AG04450 (cell line): ENCODE results near the gene NBPF4. TPM values are rescaled to one million over a fixed set of nuclear protein-coding genes. Genes with fewer than 3 reads are reported as not detected.

Experiments used
- CTCF ChIA-PET: fragments of 300-600, 350-600 bp; formaldehyde crosslinking; extraction: SDS; loops from one replicate; lab custom pipeline; 2022; ENCODE audit warnings: antibody characterized with exemption, inconsistent platforms; lab: Charles Lee
- POLR2A ChIA-PET: fragments of 350-600 bp; formaldehyde crosslinking; extraction: SDS; loops from one replicate; lab custom pipeline; 2021; ENCODE audit warnings: antibody characterized with exemption, inconsistent platforms; lab: Yijun Ruan, JAX
- DNase-seq: peaks from one replicate; pipeline ENCODE4 v3.0.0-alpha.2; 2011; ENCODE audit warnings: low read depth, low spot score
- H3K27ac ChIP-seq: one replicate; pipeline ENCODE4 v1.5.1; 2012; ENCODE audit warnings: low read depth, low read length, control low read depth
- H3K27me3 ChIP-seq: one replicate; pipeline ENCODE4 v1.6.0; 2012; ENCODE audit warnings: low read length; ENCODE audit not compliant: control insufficient read depth, insufficient read depth
- H3K4me3 ChIP-seq: 2 replicates; pipeline ENCODE4 v1.5.1; 2011; ENCODE audit warnings: mild to moderate bottlenecking, low read depth, low read length, control low read depth
- H3K9me3 ChIP-seq: 2 replicates; pipeline ENCODE4 v1.5.1; 2012; ENCODE audit warnings: low read length; ENCODE audit not compliant: control insufficient read depth, insufficient read depth
- polyA plus RNA-seq: library from polyadenylated mRNA; depleted of rRNA; stranded (reverse); fragments of >200 nt; gene quantifications from 2 replicates; pipeline ENCODE4 v1.2.3, GENCODE V29; 2011; rRNA removed
- TF ChIP-seq, protein P1 (sequence below): IDR thresholded peaks from 2 replicates; pipeline ENCODE4 v1.5.1; 2011; ENCODE audit warnings: low read depth, low read length, control low read depth, inconsistent platforms

NBPF4 gene
- polyA plus RNA-seq, 1 experiment = not detected

DNA sequence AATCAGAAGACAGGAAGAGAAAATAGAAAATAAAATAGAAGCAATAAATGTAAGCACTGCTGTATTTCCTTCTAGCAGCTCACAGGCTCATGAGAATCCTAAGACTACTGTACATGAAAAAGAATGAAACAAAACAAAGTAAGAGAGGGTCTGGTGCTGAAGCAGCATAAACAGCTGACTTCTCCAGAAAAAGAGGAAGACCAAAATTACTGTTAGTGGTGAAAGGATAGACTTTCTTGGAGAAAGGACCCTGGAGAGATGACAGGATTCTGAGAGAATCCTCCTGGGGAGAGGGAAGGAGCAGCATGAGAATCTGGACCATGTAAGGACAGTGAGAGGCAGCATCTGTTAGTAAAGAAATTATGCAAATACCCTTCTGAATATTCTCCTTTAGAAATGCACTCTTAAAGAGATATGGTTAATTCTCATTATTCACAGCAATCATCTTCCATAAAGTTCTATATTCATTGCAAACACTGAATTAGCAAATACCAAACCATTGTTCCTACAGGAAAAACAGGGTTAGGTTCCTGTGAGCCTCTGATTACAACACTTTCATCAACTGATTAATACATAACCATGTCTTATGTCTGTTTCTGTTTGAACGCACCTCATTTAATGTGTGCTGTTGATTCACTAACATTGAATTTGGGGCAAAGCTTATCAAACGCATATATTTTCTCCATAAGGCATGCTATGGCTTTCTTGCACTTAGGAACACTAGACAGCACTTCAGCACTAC lies 60.7 kb downstream of the NBPF4 start:
- TF ChIP-seq, protein P1, sequence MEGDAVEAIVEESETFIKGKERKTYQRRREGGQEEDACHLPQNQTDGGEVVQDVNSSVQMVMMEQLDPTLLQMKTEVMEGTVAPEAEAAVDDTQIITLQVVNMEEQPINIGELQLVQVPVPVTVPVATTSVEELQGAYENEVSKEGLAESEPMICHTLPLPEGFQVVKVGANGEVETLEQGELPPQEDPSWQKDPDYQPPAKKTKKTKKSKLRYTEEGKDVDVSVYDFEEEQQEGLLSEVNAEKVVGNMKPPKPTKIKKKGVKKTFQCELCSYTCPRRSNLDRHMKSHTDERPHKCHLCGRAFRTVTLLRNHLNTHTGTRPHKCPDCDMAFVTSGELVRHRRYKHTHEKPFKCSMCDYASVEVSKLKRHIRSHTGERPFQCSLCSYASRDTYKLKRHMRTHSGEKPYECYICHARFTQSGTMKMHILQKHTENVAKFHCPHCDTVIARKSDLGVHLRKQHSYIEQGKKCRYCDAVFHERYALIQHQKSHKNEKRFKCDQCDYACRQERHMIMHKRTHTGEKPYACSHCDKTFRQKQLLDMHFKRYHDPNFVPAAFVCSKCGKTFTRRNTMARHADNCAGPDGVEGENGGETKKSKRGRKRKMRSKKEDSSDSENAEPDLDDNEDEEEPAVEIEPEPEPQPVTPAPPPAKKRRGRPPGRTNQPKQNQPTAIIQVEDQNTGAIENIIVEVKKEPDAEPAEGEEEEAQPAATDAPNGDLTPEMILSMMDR = no peak
- POLR2A ChIA-PET = no interaction called here
- CTCF ChIA-PET = no interaction called here
- no peak overlapping the region for H3K27ac ChIP-seq
- no peaks in the 10 kb centered on the region for H3K9me3 ChIP-seq
- H3K27me3 ChIP-seq = no peaks in the 10 kb centered on the region
- no peak for DNase-seq
- no peak overlapping the region for H3K4me3 ChIP-seq

GRCh38 chr1:108179018-108179417 lies 64.9 kb downstream of the NBPF4 start:
- ChIA-PET CTCF (no interaction called here), POLR2A (no interaction called here)
- TF ChIP-seq, protein P1 = no peak
- Histone ChIP-seq H3K4me3 (no peak overlapping the region), H3K9me3 (peaks cover 11% of the 10 kb centered on the region), H3K27ac (no peak overlapping the region), H3K27me3 (no peaks in the 10 kb centered on the region)
- DNase-seq = no peak

Other genes starting within 250 kb of the NBPF4 start
- gene SLC25A24, start 43.7 kb downstream of the NBPF4 start, polyA plus RNA-seq = 35.7 and 50.5 TPM in 2 replicates
- not detected in 2 replicates for gene NBPF6, start 206.3 kb upstream of the NBPF4 start, polyA plus RNA-seq